GM19351 (cell line): ENCODE measurements around the gene ERI3.

Source experiments
- ATAC-seq: cut with Tn5 transposase; IDR thresholded peaks from one replicate; pipeline ENCODE4 v1.9.1; 2021; ENCODE audit warnings: mild to moderate bottlenecking, moderate library complexity; ENCODE audit not compliant: unreplicated experiment

The ERI3 gene

DNA sequence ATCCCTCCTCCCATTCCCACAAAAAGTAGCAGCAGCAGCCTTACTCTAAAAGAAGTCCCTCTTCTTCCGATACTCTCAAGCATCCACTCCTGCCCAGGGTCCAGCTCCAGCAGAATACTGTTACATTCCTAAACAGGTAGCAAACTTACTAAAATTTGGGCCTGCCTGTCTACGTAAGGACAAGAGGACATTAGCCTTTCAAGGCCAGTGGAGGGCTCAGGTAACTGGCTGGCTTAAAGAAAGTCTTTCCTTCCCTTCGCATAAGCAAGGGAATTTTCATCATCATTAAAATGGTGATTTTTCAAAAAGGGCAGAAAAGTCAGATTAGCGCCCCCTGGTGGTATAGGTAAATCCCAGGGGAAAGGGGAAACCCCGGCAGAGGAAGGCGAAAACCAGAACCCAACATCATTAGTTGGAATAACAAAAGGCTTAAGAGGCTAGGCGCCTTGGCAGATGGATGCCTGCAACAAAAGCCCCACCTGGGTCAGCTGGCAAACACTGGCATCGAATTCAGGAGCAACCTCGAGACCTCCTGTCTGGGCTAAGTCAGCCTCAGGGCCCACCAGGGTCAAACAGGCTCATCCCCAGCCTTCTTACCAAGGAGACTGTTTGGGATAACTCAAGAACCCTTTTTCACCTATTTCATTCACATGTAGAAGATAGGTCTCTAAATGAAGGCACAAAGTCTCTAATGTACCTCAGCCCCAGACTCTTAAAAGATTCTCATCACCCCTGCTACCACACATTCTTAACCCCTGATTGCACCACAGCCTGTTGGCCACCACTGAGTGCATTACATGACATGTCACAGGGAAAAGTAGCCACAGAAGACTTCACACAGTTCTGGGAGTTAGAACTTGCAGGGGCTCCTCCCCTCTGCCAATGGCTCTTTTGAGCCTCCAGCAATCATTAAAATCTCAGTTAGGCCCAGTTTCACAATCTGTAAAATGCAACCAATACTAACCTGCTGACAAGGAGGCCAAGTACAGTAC is 36.7 kb downstream of the ERI3 start:
- no peak for ATAC-seq

DNA sequence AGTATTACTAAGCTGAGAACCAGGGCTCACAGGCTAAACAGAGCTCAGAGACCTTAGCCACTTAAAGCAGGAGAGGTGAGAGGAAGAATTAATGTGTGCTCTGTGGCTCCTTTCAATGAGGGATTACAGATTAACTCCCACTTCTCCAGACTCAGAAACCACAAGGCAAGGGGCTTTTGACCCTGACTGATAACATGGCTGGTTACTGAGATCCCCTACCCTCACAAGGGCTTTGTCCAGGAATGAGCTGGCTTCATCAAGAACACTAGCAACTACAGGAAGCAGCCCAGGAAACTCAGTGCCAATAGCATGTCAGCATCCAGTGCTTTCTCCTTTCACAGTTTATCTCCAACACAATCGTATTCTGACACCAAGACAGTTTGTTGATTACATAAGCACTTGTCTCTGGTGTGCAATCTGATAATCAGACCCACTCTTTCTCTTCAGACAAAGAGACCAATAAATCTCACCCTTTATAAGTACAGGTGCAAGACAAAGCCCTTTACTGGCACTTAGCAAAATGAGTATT is 38.8 kb downstream of the ERI3 start:
- ATAC-seq: no peak

DNA sequence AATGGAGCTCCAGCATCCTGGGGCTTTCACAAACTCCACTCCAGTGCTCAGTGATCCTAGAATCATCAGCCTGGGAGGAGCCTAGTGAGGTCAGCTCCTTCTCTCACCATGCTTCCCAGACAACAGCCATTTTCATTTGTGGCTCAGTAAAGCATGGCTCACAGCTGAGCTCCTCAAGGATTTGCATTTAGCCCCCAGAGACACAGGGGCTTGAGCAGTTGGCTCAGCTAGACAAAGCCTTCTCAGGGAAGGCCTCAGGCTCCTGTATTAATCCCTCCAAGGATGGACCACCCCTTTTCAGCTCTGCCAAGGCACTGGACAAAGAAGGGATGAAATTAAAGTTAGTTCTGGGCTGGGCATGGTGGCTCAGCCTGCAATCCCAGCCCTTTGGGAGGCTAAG is 39.5 kb downstream of the ERI3 start:
- no peak for ATAC-seq

DNA sequence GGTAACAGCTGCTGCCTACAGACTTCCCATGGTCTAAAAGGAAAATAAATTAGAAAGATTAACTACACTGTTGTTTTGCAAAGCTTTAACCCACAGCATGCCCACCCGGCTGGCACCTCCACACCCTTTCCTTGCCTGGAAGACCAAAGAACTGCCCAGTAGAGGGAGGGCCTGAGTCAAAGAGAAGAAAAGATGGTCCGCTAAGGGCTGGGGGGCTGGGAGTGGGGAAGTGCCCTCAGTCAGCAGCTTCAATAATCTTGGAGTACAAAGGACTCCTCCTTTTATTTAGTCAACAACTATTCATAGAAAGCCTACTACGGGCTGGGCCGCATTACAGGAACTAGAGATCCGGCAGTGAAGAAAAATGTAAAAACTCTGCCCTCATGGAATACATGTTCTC is 40.6 kb downstream of the ERI3 start:
- no peak for ATAC-seq

DNA sequence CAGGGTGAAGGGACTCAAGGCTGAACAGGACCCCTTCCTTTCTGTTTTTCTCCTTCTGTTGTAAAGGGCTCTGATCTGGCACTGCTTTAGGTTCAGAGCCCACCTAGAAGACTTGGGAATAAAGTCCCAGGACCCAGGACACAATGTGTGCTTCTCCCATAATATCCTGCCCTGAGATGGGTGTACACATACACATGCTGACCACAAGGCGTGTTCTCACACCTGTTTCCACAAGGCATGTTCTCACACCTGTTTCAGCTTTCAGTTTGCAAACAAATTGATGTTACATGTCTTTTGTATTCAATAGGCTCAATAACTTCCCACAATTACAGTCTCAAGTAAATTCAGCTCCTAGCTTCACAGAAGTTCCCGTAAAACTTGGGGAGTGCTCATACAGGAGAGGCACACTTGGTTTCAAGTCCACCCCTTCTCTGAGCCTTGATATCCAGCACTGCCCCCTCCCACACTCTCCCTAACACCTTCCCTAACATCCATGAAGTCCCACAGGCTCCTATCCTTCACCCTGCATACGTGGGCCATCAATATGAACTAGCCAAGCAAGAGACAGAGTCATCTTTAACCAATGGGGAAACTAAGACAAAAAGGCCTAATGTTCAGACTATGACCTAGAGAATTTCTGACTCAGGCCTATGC is 41.7 kb downstream of the ERI3 start:
- ATAC-seq: no peak

DNA sequence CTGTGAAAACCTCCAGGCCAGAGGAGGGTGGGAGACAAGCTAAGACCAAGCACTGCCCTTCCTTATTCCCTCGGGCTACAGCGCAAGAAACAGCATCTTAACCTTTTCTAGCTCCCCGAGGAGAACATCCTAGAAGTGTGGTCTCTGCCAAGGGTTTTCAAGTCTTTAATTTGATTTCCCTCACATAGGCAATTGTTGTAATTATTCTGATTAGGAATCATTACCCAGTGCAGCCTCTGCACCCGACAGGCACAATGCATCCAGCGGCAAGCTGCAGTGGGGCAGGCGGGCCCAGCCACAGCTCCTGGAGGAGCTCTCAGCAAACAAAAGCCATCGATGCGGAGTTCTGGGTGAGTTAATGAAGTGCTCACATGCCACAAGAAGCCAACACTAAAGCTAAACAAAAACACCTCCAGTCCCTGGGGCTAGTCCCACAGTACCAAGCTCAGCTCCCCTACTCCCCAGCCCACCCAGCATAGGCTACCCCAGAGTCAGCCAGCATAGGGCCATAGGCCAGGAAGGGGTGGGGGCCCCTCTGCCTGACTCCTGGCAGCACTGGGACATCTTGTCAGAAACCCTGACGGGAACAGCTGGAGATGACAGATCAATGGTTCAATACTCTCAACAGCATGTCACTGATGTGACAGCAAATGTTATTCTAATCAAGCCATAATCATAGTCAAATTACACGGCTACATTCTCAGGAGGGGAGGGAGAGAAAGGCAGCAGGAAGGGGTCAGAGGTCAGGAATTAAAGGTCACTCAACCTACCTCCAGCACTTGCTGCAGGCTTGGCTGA is 42.5 kb downstream of the ERI3 start:
- no peak for ATAC-seq

DNA sequence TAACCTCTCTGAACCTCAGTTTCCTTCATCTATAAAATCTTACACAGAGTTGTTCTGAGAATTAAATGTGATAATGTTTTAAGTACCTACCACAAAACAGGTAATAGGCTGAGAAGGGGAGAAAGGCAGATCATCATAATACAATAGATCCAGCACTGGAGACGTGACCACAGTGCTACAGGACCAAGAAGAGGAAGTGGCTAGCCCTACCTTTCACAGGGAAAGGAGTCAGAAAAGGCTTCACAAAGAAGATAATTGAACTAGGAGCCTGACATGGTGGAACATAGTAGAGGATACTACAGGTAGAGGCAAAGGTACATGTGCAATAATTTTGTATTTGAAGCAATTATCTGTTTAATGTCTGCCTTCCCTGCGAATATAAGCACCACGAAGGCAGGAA is 45.1 kb downstream of the ERI3 start:
- no peak for ATAC-seq

DNA sequence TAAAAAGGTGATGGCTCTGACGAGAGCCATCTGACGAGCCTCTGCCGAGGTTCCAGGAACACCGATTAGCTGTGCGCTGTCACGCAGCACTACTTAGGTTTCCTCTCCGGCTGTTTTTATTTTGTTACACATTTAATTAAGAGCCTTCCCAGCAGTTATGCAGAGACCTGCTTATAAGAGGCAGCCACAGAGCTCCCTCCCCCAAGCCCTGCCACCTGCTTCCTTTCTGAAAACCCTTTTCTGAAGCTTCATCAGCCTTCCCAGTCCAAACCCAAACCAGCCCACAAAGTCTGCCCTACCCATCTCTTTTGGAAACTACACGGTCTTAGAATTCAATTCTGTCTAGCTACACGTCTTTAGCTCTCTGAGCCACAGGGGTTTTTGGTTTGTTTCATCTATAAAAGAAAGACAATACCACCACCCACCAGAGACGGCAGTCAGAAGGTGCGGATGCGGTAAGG is 49.1 kb downstream of the ERI3 start:
- no peak for ATAC-seq

DNA sequence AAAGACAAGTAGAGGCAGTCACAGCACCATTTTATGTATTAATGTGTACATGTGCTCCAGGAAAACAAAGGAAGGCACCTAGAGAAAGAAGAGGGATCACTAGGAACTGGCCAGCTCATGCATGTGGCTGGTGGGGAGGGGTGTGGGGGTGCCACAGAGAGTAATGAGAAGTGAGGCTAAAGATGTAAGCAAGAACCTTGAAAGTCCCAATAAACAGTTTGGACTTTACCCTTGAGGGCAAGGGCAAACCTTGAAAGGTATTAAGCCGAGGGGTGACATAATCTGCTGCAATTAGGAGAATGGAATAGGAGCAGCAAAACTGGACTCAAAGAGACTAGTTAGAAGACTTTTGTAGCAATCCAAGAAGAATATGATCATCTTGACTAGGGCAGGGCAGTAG is 51.5 kb downstream of the ERI3 start:
- no peak for ATAC-seq

DNA sequence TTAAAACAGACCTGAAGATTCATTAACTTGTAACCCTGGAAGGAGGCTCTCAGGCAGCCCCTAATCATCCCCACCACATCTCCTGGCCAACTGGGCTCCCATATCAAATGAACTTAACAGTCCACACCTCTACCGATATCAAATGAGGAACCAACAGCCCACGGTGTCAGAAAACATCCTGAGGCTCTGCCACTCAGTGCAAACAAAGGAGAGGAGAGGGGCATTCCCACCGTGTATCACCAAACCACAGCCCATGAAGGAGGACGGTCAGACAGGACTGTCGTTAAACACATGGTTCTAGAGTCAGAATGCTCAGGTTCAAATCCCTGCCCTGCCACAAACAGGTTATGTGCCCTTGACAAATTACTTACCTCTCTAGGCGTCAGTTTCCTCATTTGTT is 52.5 kb downstream of the ERI3 start:
- no peak for ATAC-seq

DNA sequence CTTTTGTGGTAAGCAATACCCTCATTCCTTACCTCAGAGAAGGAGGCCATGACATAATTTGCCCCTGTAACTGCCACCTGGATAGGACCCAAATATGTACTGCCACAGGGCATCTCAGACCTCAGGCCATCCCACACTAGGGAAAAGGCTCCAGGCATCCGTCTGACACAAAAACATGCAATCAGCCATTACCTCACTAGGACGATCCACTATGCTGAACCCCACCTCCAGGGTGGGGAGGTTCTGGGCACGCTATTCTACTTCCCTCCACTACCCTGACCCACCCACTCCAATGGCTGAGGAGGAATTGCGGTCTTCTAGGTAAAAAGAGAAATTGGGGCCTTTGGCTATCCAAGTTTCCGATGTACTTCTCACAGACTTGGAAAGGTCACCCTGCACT is 53.6 kb downstream of the ERI3 start:
- ATAC-seq: no peak

DNA sequence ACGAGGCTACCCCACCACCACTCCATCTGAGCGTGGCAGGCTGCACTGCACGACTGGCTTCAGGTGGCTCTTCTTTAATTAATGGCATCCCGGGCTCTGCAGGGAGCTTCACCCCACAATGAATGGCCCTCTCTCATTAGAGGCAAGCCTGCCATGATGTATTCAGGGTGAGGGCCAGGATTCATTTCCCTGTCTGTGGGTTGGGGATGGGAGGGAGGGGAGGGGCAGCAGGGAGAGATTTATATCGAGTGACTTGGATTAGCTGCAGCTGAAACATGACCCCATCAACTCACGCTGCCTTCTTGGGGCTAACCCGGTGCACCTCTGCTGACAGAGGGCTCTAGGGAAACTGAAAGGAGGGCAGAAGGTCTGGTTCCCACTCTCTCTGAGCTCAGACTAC is 54.2 kb downstream of the ERI3 start:
- ATAC-seq: no peak

DNA sequence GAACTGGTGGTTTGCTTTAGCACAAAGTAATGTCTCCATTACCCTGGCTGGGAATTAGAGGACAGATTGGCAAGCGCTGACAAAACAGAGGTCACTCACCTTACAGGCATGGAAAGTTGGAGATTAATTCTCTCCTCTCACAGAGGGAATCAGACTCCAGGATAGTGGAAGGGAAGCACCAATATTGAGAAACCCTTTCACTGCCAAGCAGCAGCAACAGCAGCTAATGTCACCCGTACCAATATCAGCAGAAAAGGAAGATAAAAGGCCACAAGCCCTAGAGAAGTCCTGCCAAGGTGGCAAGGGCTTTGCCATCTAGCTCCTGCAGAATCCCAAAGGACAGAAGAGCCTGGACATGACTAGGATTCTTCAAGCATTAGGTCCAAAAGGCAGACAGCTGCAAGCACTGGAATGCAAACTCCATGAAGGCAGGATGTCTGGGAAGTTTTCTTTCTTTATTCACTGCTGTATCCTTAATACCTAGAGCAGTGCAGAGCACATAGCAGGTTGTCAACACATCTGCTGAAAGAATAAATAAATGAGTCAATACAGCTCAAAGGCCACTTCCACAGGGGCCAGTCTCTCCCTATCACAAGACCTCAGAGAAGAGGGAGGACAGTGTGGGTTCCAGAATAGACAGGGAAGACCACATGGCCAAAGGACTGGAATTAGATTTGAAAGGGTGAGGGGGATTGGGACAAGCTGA is 57.2 kb downstream of the ERI3 start:
- ATAC-seq: no peak

DNA sequence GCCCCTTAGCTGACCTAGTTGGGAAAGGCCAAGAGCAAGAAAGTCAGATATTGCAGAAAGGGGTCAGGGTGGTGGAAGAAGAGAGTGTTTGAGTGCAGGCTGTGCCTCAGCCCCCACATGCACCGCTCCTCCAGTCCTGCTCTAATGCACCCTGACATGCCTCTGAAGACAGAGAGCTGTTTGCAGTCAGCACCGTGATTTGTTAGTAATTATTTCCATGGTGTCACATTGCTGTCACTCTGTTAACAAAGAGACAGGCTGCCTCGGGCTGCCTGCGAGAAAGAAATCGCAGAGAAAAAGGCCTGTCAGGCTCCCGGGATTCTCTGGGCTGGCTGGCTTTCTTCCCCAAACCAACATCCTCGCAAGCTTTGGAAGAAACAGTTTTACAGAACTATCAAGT is 58.3 kb downstream of the ERI3 start:
- ATAC-seq: no peak

DNA sequence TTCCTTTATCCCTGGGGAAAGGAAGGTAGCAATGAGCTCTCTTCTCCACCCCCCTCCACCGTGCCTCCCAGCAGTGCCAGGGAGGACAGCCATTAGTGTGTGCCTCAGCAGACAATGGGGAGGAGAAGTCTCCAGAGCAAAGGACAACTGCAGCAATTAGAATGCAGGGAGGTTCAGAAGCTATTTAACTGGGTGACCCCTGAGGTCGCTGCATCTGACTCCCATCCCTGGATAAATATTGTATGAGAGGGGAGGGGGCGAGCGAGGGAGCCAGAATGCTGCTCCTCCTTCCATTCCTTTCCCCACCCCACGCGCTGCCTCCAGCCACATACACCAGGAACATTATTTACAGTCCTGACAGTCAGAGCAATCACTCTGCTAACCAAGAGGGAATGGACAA is 59.0 kb downstream of the ERI3 start:
- ATAC-seq: no peak

DNA sequence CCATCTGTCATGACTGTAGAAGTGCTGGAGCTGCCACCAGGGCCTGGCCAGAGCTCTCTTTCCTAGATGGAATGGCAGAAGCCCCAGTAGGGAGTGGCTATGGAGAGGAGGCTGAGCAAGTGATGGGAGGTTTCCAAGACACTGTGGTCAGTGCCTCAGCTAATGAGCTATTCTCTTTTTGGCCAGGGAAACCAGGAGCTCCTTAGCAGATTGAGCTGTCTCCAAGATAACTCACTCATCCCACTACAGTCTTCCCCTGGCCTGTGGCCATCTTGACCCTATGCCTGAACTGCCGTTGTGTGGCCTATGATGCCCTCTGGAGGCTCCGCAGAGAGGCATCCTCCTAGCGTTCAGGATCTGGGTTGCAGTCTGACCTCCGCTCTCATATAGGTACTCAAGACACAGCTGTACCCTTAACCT is 60.5 kb downstream of the ERI3 start:
- no peak for ATAC-seq

DNA sequence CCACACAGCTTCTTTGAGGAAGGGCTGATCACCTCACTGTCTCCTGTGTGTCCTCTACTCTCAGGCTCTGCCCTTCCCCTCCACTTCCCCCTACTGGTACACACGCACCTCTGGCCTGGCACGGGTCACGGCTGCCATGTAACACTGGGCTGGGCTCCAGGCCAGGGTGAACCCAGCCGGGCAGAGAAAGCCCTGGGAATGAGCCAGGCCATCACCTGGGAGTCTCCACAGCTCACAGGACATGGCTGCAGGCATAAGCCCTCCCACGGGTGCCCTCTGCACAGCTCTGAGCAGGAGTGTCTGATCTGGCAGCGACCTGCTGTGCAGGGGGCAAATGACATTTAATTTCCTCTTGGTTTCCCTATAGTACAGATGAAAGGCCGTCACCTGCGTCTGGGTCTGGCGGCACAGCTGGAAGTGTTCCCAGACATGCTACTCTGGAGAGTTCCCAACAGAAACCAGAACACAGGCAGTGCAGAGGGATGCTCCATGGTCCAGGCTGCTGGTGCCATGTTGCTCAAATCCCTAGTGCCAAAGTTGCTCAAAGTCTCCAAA is 61.2 kb downstream of the ERI3 start:
- ATAC-seq: no peak

DNA sequence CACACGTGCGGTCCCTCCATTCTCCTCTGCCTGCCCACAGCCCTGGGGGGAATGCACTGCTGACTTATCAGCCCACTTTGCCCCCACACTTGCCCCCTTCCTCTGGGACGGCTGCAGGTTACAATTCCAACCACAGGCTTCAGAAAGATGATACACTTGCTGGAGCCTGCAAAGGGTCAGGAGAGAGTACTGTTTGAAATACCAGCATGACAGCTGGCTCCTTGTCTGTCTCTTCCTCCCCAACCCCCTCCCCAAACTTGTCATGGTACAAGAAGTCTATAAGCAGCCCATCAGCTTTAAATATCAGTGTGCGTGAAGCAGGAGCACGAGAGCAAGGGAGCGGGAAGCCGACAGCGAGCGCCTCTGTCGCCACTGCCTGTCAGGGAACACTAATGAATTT is 62.4 kb downstream of the ERI3 start:
- no peak for ATAC-seq

DNA sequence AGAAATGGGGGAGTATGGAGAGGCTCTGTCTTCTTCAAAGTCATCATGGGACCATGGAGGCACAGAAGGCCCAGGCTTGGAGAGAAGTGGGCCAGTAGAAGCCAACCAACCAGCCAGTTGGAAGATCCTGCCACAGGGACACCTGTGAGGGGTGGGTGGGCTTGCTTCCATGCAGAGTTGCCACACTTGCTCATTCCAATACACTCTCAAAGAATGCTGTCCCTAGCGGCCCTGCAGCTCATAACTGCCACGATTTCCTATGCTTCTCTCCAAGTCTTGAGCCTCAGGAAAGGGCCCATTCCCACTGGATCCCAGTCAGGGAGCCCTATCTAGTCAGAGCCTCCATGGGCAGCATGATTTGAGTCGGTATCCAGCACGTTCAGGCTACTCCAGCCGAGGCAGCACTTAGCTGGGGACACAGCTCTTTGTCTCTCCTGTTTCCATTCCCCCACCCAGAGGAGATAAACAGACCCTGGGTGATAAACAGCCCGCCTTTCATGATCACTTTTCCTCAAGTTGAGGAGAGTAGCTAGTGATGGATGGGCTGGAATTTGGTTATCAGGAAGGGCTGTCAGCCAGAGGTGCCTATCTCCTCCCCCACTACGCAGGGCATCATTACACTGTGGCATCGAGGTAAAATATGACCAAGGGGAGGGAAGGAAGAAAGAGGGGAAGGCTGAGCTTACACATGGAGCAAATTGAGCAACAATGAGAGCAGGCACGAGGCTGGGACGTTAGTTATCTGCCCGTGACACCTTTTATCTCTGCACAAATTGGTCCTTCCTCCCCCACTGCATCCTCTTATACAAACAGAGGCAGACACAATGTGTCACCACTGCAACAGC is 64.6 kb downstream of the ERI3 start:
- no peak for ATAC-seq
